IPS-18c (cell line): ENCODE measurements around the gene CDKL4.
"Not testable (repeated sequence)": the region's sequence is repeated elsewhere in the genome, so short reads cannot be mapped to it uniquely, and the experiment has no call there.

ENCODE experiments used
- H3K4me3 ChIP-seq: 2 replicates; pipeline ENCODE4 v1.7.0; 2013; ENCODE audit warnings: low read depth, mild to moderate bottlenecking, low read length, moderate library complexity; ENCODE audit not compliant: insufficient read depth
- H3K9me3 ChIP-seq: one replicate; pipeline ENCODE4 v1.6.1; 2013; ENCODE audit warnings: mild to moderate bottlenecking, low read length, moderate library complexity; ENCODE audit not compliant: control insufficient read depth, insufficient read depth

Gene CDKL4

DNA sequence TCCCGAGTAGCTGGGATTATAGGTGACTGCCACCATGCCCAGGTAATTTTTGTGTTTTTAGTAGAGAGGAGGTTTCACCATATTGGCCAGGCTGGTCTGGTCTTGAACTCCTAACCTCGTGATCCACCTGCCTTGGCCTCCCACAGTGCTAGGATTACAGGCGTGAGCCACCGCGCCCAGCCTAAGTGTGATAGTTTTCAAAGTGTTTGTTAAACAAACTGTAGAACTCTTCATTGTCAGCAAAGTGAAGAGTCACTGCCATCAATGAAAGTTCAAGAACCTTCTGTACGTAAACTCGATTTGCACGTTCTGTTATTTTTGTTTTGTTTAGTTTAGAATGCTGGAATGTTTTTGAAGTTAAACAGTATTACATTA lies 104.9 kb downstream of the CDKL4 start:
- no peak overlapping the region for H3K4me3 ChIP-seq

GRCh38 chr2:39138187-39138836 lies 105.5 kb downstream of the CDKL4 start:
- H3K9me3 ChIP-seq, H3K4me3 ChIP-seq: not testable (repeated sequence)

More for the DNA sequence above, 104.9 kb downstream of the CDKL4 start:
- H3K9me3 ChIP-seq = no peaks in the 10 kb centered on the region

GRCh38 chr2:39136799-39137198 lies 107.0 kb downstream of the CDKL4 start:
- H3K4me3 ChIP-seq = no peak overlapping the region
- no peaks in the 10 kb centered on the region for H3K9me3 ChIP-seq

- no peak overlapping the region for H3K4me3 ChIP-seq
- H3K9me3 ChIP-seq = no peaks in the 10 kb centered on the region
Measured at GRCh38 chr2:39135690-39136259, 108.0 kb downstream of the CDKL4 start.

DNA sequence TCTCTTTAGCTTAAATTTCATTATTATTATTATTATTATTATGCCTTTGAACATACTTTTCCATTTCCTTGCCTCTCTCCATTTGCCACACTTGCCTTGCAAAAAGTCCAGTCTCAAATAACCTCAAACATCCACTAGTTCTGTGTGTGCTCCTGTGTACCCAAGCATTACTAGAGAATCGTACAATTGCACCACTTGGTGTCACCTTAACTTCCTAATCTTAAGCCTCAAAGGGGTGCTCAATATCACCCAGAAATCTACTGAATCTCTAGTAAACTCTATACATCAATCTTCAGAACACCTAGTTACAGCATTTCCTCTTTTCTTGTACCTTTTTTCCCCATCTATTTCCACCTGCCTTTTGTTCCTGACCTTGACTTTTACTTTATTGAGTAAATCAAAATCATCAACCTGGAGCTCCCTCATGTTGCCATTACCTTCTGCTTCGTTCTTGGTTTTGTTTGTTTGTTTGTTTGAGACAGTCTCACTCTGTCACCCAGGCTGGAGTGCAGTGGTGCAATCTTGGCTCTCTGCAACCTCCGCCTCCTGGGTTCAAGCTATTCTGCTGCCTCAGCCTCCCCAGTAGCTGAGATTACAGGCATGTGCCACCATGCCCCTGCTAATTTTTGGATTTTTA lies 110.4 kb downstream of the CDKL4 start:
- no peaks in the 10 kb centered on the region for H3K9me3 ChIP-seq
- H3K4me3 ChIP-seq = no peak overlapping the region

- H3K4me3 ChIP-seq = no peak overlapping the region
Measured at GRCh38 chr2:39128919-39129391, 114.8 kb downstream of the CDKL4 start.

DNA sequence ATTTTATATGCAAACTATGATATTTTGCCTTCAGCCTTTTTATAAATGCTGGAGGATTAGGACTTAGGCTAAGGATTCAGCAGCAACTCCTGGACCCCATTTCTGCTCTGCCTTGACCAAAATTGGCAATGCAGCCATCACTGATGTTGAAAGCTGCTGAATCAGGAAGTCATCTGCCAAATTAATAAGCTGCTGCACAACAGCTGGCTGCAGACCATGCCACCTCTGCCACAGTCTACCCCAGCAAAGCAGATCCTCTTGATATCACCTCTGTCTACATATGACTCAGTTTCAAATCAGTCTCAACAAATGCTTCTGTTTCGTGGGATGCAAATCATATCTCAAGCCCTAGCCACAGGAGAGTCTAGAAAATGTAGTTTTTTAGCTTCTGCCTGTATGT lies 115.8 kb downstream of the CDKL4 start:
- Histone ChIP-seq H3K4me3 (no peak overlapping the region), H3K9me3 (peaks cover 2% of the 10 kb centered on the region)

More at GRCh38 chr2:39128919-39129391, 114.8 kb downstream of the CDKL4 start:
- peaks cover 2% of the 10 kb centered on the region for H3K9me3 ChIP-seq
